GM12865 (cell line): ENCODE results near the gene CERKL.

Source experiments
- DNase-seq: peaks from one replicate; pipeline ENCODE4 v3.0.0; 2010; ENCODE audit warnings: low read depth
- H3K4me3 ChIP-seq: 2 replicates; pipeline ENCODE4 v1.5.1; 2011; ENCODE audit warnings: mild to moderate bottlenecking, low read depth, low read length, control low read depth
- TF ChIP-seq, protein P1 (sequence below): IDR thresholded peaks from 2 replicates; pipeline ENCODE4 v1.5.1; 2011; ENCODE audit warnings: low read length, control low read depth, low read depth, inconsistent platforms; ENCODE audit not compliant: insufficient read depth; ENCODE audit errors: missing control alignments

Gene CERKL

DNA sequence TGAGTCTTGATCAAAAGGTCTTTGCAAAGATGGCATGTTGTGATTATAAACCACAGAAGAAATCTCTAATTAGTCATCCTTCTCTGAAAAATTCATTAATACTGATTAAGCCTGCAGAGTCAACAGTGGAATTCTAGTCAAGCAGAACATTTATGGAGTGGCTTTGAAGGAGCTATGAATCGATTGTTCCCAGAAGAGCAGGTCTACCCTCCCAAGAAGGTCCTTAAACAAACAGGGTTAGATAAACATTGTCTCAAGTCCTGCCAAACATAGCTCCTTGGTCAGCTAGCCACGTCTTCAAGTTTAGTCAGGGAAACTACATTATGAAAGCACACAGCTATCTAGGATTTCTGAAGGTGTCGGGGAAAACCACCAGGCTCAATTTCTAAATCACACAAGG lies 110.8 kb downstream of the CERKL start:
- TF ChIP-seq, protein P1, sequence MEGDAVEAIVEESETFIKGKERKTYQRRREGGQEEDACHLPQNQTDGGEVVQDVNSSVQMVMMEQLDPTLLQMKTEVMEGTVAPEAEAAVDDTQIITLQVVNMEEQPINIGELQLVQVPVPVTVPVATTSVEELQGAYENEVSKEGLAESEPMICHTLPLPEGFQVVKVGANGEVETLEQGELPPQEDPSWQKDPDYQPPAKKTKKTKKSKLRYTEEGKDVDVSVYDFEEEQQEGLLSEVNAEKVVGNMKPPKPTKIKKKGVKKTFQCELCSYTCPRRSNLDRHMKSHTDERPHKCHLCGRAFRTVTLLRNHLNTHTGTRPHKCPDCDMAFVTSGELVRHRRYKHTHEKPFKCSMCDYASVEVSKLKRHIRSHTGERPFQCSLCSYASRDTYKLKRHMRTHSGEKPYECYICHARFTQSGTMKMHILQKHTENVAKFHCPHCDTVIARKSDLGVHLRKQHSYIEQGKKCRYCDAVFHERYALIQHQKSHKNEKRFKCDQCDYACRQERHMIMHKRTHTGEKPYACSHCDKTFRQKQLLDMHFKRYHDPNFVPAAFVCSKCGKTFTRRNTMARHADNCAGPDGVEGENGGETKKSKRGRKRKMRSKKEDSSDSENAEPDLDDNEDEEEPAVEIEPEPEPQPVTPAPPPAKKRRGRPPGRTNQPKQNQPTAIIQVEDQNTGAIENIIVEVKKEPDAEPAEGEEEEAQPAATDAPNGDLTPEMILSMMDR, result no peak
- DNase-seq, result no peak
- no peak overlapping the region for H3K4me3 ChIP-seq

DNA sequence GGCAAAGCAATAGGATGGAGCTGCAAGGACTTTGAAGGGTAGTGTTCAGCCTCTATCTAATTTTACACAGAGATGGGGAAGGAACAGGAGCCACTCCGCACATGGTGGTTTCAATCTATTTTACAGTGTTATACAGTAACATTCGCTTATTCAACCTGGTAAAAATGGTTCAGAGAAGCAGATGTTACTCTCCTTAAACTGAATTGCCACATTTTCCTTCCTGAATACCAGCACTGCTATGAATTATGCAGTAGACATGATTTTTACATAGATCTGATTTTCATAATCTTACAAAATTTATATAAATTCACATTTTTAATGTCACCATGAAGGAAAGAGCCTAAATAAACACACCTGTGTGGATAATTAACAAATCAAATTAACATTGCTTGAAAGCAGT lies 114.7 kb downstream of the CERKL start:
- no peak overlapping the region for H3K4me3 ChIP-seq
- TF ChIP-seq, protein P1, result no peak
- DNase-seq, result no peak

DNA sequence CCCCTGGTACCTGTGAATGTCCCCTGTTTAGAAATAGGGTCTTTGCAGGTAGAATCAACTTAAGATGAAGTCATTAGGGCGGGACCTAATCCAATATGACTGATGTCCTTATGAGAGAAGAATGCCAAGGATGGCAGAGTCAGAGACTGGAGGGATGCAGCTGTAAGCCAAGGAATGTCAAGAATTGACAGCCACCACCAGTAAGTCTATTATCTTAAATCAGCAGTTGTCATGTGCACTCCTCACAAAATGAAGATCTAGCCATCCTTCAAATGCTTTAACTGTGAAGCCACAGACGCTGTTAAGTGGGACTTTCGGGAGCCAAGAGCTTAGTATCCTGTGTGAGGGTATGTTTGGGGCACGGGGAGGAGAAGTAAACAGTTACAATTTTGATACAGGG lies 116.5 kb downstream of the CERKL start:
- no peak for DNase-seq
- TF ChIP-seq, protein P1, result no peak
- no peak overlapping the region for H3K4me3 ChIP-seq

DNA sequence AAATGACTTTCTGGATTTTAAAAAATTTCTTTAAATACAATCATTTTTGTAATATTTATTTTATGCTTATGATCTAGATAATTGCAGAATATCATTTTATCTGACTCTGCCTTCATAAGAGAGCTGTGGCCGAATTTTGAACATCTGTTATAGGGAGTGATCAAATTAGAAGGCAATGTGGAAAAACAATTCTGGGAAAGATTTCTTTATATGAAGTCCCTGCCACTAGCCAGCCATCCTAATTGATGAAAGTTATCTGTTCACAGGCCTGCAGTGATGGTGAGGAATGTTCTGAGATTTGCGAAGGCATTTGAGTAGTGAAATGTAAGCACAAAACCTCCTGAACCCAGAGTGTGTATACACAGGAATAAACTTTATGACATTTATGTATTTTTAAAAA lies 120.2 kb downstream of the CERKL start:
- TF ChIP-seq, protein P1, result no peak
- no peak for DNase-seq
- H3K4me3 ChIP-seq, result no peak overlapping the region

DNA sequence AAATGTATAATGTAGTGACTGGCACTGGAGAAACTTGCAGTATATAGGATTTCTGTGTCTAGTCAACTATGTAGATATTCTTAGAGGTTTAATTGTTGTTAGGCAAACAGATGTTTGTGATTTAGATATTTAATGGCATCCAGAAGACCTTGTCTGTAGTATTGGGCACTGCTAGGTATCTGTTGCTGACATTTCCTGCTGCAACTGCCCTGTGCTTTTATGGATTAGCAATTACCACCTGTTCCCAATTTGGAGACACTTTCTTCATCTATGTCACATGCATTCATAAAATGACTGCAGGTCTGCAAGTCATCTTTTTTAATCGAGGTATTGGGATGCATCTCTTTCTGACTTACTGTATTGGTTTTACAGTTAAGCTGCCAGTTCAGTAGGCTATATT lies 128.5 kb downstream of the CERKL start:
- DNase-seq, result no peak
- no peak overlapping the region for H3K4me3 ChIP-seq
- TF ChIP-seq, protein P1, result no peak

DNA sequence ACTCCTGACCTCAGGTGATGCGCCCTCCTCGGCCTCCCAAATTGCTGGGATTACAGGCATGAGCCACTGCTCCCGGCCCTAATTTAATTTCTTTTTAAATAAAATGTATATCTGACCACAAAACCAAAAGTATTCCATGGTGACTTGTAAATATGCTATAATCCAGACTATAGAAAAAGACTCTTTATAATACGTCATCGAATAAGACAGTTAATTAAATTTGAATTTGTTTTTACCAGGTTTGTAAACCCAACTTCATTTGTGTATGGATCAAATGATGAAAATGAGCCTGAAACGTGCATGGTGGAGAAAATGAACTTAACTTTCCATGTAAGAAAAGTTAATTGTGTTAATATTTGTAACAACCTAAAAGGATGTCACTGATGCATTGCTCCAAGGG lies 129.8 kb downstream of the CERKL start:
- TF ChIP-seq, protein P1, result no peak
- DNase-seq, result no peak

DNA sequence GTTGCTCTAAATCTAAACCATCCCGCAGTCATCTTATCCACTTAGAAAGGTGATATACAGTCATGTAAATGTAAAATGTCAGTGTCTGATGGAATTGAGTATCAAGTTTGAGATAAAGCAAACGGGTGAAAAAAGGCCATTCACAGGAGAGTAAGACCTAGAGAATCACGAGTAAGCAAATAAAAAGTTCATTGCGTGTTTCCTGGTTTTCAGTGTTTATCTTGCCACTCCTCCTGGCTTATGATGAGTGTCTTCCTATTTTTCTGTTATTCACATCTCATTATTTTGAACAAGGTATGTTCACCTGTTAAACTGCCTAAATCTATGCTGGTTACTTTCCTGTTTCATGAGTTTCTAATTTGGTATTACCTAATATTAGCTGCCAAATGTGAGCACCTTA lies 130.9 kb downstream of the CERKL start:
- DNase-seq, result no peak
- TF ChIP-seq, protein P1, result no peak
- H3K4me3 ChIP-seq, result no peak overlapping the region

More for the DNA sequence above, 129.8 kb downstream of the CERKL start:
- no peak overlapping the region for H3K4me3 ChIP-seq
